ENCODE results near the gene CD8A.

CD8A gene

DNA sequence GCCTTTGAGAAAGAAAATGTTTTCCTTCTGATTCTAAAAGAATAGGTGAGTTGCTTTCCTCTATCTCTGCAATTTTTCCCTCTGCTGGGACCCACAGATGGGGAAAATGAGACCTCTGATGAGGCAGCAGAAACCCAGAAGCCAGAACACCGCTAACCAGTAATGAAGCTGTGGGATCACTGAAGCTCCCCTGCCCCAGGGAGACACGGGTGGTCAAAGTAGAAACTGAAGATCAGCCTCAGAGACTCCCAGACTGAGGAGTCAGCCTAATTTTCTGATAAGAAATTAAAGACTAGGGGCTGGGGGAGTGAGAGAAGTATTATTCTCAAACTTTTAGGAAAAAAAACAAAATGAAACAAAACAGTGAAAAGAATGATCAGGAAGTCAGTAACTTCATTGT, 40.8 kb upstream of the CD8A start:
- no peaks in the 10 kb centered on the region for H3K9me3 ChIP-seq (ENCODE audit: low read depth, low read length)
- no peak for TF ChIP-seq POLR2AphosphoS5 (IDR thresholded peaks at IDR 0.05; ENCODE audit: borderline replicate concordance, low read depth, low read length)
- TF ChIP-seq FOXP2 (optimal IDR thresholded peaks at IDR 0.05; ENCODE audit: control extremely low read depth, extremely low read length, insufficient read depth): no peak
- TF ChIP-seq EZH2 (IDR thresholded peaks at IDR 0.05): no peak
- H3K27ac ChIP-seq: no peak overlapping the region
- H3K9ac ChIP-seq (ENCODE audit: insufficient read length): no peak overlapping the region
- H3K36me3 ChIP-seq (ENCODE audit: insufficient read depth, low read length): no peaks in the 10 kb centered on the region
- DNase-seq (ENCODE audit: low read depth, low spot score): no peak
- H3K4me3 ChIP-seq: no peak overlapping the region

DNA sequence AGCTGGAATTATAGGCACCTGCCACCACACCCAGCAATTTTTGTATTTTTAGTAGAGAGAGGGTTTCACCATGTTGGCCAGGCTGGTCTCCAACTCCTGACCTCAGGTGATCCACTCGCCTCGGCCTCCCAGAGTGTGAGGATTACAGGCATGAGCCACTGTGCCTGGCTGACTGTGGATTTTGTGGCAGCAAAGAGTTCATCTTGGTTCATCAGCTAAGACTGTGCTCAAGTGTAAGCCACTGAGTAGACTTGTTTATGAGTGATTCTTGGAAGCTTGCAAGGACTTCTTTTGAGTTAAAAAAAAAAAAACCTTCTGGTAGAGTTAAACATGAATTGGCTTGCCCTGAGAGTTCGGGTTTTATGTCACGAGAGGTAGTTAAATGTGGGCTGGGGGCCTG, 36.2 kb upstream of the CD8A start:
- H3K36me3 ChIP-seq (ENCODE audit: insufficient read depth, low read length): no peaks in the 10 kb centered on the region
- H3K9ac ChIP-seq (ENCODE audit: insufficient read length): no peak overlapping the region
- TF ChIP-seq FOXP2 (optimal IDR thresholded peaks at IDR 0.05; ENCODE audit: control extremely low read depth, extremely low read length, insufficient read depth): no peak
- H3K4me3 ChIP-seq: no peak overlapping the region
- DNase-seq (ENCODE audit: low read depth, low spot score): no peak
- H3K9me3 ChIP-seq (ENCODE audit: low read depth, low read length): no peaks in the 10 kb centered on the region
- no peak overlapping the region for H3K27ac ChIP-seq

GRCh38 chr2:86825693-86826381, 35.1 kb upstream of the CD8A start:
- no peaks in the 10 kb centered on the region for H3K9me3 ChIP-seq (ENCODE audit: low read depth, low read length)
- no peaks in the 10 kb centered on the region for H3K36me3 ChIP-seq (ENCODE audit: insufficient read depth, low read length)
- no peak overlapping the region for H3K4me3 ChIP-seq
- H3K9ac ChIP-seq (ENCODE audit: insufficient read length): no peak overlapping the region
- no peak for DNase-seq (ENCODE audit: low read depth, low spot score)
- no peak for TF ChIP-seq POLR2AphosphoS5 (IDR thresholded peaks at IDR 0.05; ENCODE audit: borderline replicate concordance, low read depth, low read length)
- TF ChIP-seq EZH2 (IDR thresholded peaks at IDR 0.05): no peak
- no peak for TF ChIP-seq FOXP2 (optimal IDR thresholded peaks at IDR 0.05; ENCODE audit: control extremely low read depth, extremely low read length, insufficient read depth)
- no peak overlapping the region for H3K27ac ChIP-seq

GRCh38 chr2:86825036-86825692, 34.5 kb upstream of the CD8A start:
- Histone ChIP-seq H3K9ac (ENCODE audit: insufficient read length) (no peak overlapping the region), H3K27ac (no peak overlapping the region), H3K36me3 (ENCODE audit: insufficient read depth, low read length) (no peaks in the 10 kb centered on the region), H3K4me3 (no peak overlapping the region), H3K9me3 (ENCODE audit: low read depth, low read length) (no peaks in the 10 kb centered on the region)
- no peak for DNase-seq (ENCODE audit: low read depth, low spot score)
- TF ChIP-seq EZH2 (IDR thresholded peaks at IDR 0.05) (no peak), POLR2AphosphoS5 (IDR thresholded peaks at IDR 0.05; ENCODE audit: borderline replicate concordance, low read depth, low read length) (no peak), FOXP2 (optimal IDR thresholded peaks at IDR 0.05; ENCODE audit: control extremely low read depth, extremely low read length, insufficient read depth) (no peak)

DNA sequence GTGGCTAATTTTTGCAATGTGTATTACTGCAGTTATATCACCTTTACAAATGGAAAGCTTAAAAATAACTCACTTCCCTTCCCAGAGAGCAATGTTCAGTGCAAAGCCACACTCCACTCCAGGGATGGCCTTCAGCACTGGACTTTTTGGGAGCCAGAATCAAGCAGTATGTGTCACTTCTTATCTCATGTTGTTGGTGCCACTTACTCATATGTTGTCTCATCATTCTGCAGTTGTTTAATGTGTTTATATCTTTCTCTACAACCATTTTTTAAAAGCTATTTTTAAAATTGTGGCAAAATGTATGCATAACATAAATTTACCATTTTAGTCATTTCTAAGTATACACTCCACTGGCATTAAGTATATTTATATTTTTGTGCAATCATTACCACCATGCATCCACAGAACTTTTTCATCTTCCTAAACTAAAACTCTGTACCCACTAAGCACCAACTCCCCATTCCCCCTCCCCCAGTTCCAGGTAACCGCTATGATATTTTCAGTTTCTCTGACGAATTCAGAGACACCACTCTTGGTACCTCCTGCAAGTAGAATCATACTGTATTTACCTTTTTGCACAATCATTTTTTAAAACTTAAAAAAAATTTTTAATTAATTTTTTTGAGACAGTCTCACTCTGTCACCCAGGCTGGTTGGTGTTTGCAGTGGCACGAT, 32.1 kb upstream of the CD8A start:
- no peaks in the 10 kb centered on the region for H3K9me3 ChIP-seq (ENCODE audit: low read depth, low read length)
- TF ChIP-seq POLR2AphosphoS5 (IDR thresholded peaks at IDR 0.05; ENCODE audit: borderline replicate concordance, low read depth, low read length) (no peak), FOXP2 (optimal IDR thresholded peaks at IDR 0.05; ENCODE audit: control extremely low read depth, extremely low read length, insufficient read depth) (no peak)
- H3K36me3 ChIP-seq (ENCODE audit: insufficient read depth, low read length): no peaks in the 10 kb centered on the region
- no peak overlapping the region for H3K27ac ChIP-seq
- no peak for DNase-seq (ENCODE audit: low read depth, low spot score)
- H3K4me3 ChIP-seq: no peak overlapping the region
- no peak overlapping the region for H3K9ac ChIP-seq (ENCODE audit: insufficient read length)

DNA sequence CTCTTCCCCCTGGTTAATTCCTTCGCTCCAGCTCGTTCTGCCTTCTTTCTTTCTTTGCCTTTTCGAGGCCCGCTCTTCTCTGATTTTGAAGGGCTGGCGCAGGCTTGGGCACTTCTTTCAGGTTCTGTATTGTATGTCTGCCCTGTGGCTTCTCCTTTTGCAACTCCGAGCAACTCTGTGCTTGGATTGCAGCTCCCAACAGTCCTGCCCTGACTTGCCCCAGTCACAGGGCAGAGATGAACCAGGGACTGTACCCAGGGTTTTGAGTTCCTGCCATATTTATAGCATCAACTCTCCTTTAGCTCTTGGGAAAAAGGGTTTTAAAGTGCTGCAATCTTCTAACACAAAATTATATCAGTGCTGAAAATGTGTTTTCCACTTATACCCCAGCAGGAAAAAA, 31.1 kb upstream of the CD8A start:
- TF ChIP-seq POLR2AphosphoS5 (IDR thresholded peaks at IDR 0.05; ENCODE audit: borderline replicate concordance, low read depth, low read length) (no peak), EZH2 (IDR thresholded peaks at IDR 0.05) (no peak), FOXP2 (optimal IDR thresholded peaks at IDR 0.05; ENCODE audit: control extremely low read depth, extremely low read length, insufficient read depth) (no peak)
- DNase-seq (ENCODE audit: low read depth, low spot score): no peak
- Histone ChIP-seq H3K36me3 (ENCODE audit: insufficient read depth, low read length) (no peaks in the 10 kb centered on the region), H3K9ac (ENCODE audit: insufficient read length) (no peak overlapping the region), H3K27ac (no peak overlapping the region), H3K9me3 (ENCODE audit: low read depth, low read length) (no peaks in the 10 kb centered on the region), H3K4me3 (no peak overlapping the region)

DNA sequence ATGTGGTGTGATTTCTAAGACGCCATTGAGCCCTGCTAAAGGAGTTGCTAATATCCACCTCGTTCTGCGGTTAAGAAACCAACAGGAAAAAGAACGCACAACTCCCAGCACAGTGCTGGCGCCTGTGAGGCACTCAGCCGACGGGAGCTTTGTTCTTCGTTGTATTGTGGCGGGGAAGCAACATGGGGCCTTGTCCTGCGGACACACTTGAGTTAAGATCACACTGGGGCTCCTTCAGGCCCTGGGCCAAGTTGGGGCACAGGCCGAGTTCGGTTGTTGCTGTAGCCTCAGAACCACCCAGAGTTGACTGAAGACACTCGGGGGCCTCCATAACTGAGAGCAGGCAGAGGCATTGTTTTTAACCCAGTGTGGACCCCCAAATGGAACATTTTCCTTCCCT, 30.6 kb upstream of the CD8A start:
- no peaks in the 10 kb centered on the region for H3K9me3 ChIP-seq (ENCODE audit: low read depth, low read length)
- DNase-seq (ENCODE audit: low read depth, low spot score): peak; percentile 6
- H3K9ac ChIP-seq (ENCODE audit: insufficient read length): no peak overlapping the region
- 0 out of 2 replicates have a peak overlapping the region, but pooled peaks have one; percentile 13 for H3K4me3 ChIP-seq
- TF ChIP-seq EZH2 (IDR thresholded peaks at IDR 0.05) (no peak), POLR2AphosphoS5 (IDR thresholded peaks at IDR 0.05; ENCODE audit: borderline replicate concordance, low read depth, low read length) (no peak), FOXP2 (optimal IDR thresholded peaks at IDR 0.05; ENCODE audit: control extremely low read depth, extremely low read length, insufficient read depth) (no peak)
- no peaks in the 10 kb centered on the region for H3K36me3 ChIP-seq (ENCODE audit: insufficient read depth, low read length)
- no peak overlapping the region; the same call in 1 of the 2 replicates for H3K27ac ChIP-seq

DNA sequence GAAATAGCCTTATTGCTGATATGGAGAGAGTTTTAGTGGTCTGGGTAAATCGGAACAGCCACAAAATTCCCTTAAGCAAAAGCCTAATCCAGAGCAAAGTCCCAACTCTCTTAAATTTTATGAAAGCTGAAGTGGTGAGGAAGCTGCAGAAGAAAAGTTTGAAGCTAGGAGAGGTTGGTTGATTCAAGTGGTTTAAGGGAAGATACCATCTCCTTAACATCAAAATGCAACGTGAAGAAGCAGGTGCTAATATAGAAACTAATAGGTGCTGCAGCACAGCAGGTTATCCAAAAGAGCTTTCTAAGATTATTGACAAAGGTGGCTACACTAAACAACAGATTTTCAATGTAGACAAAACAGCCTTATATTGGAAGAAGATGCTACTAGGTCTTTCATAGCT, 28.2 kb upstream of the CD8A start:
- Histone ChIP-seq H3K9ac (ENCODE audit: insufficient read length) (no peak overlapping the region), H3K4me3 (no peak overlapping the region), H3K9me3 (ENCODE audit: low read depth, low read length) (no peaks in the 10 kb centered on the region), H3K27ac (no peak overlapping the region), H3K36me3 (ENCODE audit: insufficient read depth, low read length) (no peaks in the 10 kb centered on the region)
- TF ChIP-seq FOXP2 (optimal IDR thresholded peaks at IDR 0.05; ENCODE audit: control extremely low read depth, extremely low read length, insufficient read depth) (no peak), EZH2 (IDR thresholded peaks at IDR 0.05) (no peak), POLR2AphosphoS5 (IDR thresholded peaks at IDR 0.05; ENCODE audit: borderline replicate concordance, low read depth, low read length) (no peak)
- DNase-seq (ENCODE audit: low read depth, low spot score): no peak
